Stimulated activated CD8-positive, alpha-beta memory T cell treated with anti-CD3 and anti-CD28 coated beads, Interleukin-15, amount 100 ng/mL, for 4 hours (primary cell): ENCODE results near the gene ABHD13.

ENCODE experiments used
- DNase-seq, 2 donors: peaks; one replicate each; pipeline ENCODE4 v3.0.0-alpha.2; 2020; ENCODE audit warnings: low read depth in 2 of 2

Gene ABHD13

DNA sequence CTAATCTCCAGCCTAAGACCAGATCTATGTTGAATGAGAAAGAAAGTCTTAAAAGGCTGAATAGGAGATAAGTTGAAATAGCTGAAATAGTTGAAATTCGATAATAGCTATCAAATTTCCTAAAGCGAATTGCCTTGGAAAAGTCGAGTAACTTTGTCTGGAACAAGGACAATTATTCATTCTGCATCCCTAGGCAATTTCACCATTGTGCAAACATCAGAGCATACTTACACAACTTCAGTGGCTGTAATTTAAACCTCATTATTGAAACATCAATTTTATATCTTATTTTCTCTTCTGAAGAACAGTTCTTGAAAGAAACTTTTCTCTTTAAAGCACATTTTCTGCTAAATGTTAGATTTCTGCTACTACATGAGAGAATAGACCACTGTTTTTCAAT, 64.9 kb downstream of the ABHD13 start:
- DNase-seq: no peak
